Panc1 (cell line): ENCODE measurements around the gene RDH5. TPM values are rescaled to one million over a fixed set of nuclear protein-coding genes. Genes with fewer than 3 reads are reported as not detected.

Experiments
- ATAC-seq: fragments of 200-7000 bp; cut with Tn5 transposase; 2 replicates; pipeline ENCODE4 v1.9.1; 2020; ENCODE audit warnings: mild to moderate bottlenecking, moderate library complexity
- BruUV-seq: library from RNA; stranded (reverse); fragments of 400-500 nt; replicated peaks from 2 replicates; lab custom pipeline; 2021; lab: Mats Ljungman, UMichigan
- CTCF ChIA-PET: fragments of 300-600 bp; sonication (Branson Sonifier 250); formaldehyde crosslinking; loops from one replicate; lab custom pipeline; 2022; ENCODE audit warnings: antibody characterized with exemption; lab: Charles Lee
- POLR2A ChIA-PET: fragments of 300-600 bp; sonication (Branson Sonifier 250); formaldehyde crosslinking; loops from one replicate; lab custom pipeline; 2022; ENCODE audit warnings: antibody characterized with exemption; lab: Charles Lee
- DNase-seq: peaks from one replicate; pipeline ENCODE4 v3.0.0-alpha.2; 2010; ENCODE audit warnings: low read depth, low spot score
- H3K27ac ChIP-seq: 2 replicates; pipeline ENCODE4 v1.5.1; 2011; ENCODE audit warnings: mild to moderate bottlenecking, low read length, inconsistent platforms
- H3K27me3 ChIP-seq: fragments of 200-500 bp; sonication (Bioruptor generic); 2 replicates; pipeline ENCODE4 v1.6.0; 2014; ENCODE audit warnings: low read length, inconsistent platforms; ENCODE audit not compliant: control insufficient read depth, insufficient read depth
- H3K36me3 ChIP-seq: fragments of 200-500 bp; sonication (Bioruptor generic); 2 replicates; pipeline ENCODE4 v1.5.1; 2014; ENCODE audit warnings: inconsistent platforms, mild to moderate bottlenecking, low read length, moderate library complexity; ENCODE audit not compliant: control insufficient read depth, insufficient read depth
- H3K4me1 ChIP-seq: 2 replicates; pipeline ENCODE4 v1.5.1; 2011; ENCODE audit warnings: inconsistent platforms, mild to moderate bottlenecking, low read length, moderate library complexity; ENCODE audit not compliant: control insufficient read depth, insufficient read depth
- H3K4me3 ChIP-seq, 2 experiments: 2 replicates each; pipeline ENCODE4 v1.5.1; 2011 to 2012; ENCODE audit warnings: low read depth in 2 of 2, low read length in 2 of 2, mild to moderate bottlenecking in 2 of 2, inconsistent platforms in 1 of 2, moderate library complexity in 1 of 2
- H3K9me3 ChIP-seq: fragments of 200-500 bp; sonication (Bioruptor generic); 2 replicates; pipeline ENCODE4 v1.5.1; 2014; ENCODE audit warnings: low read depth, mild to moderate bottlenecking, inconsistent platforms, low read length, moderate library complexity; ENCODE audit not compliant: control insufficient read depth, insufficient read depth
- CTCF ChIP-seq: fragments of 450-650 bp; IDR thresholded peaks from 2 replicates; pipeline ENCODE4 v1.5.1; 2017; ENCODE audit warnings: mild to moderate bottlenecking
- POLR2AphosphoS5 ChIP-seq: IDR thresholded peaks from 2 replicates; pipeline ENCODE4 v1.6.1; 2012; ENCODE audit warnings: mild to moderate bottlenecking, low read depth, low read length, moderate library complexity
- SIN3A ChIP-seq: IDR thresholded peaks from 2 replicates; pipeline ENCODE4 v1.6.1; 2012; ENCODE audit warnings: low read depth, mild to moderate bottlenecking, low read length, moderate library complexity, borderline replicate concordance; ENCODE audit not compliant: insufficient read depth
- TCF7L2 ChIP-seq: IDR thresholded peaks from 2 replicates; pipeline ENCODE4 v1.6.1; 2011; ENCODE audit warnings: mild to moderate bottlenecking, low read depth, low read length, inconsistent platforms
- in situ Hi-C: cut with HindIII; loops from 2 replicates; pipeline ENCODE4 v1.10.0; 2016; ENCODE audit warnings: low sequenced_read_pairs, low pct_unique_long_range_greater_than_20kb
- intact Hi-C: fragments of 100-400 bp; cut with micrococcal nuclease; formaldehyde crosslinking; loops from one replicate; pipeline ENCODE4 v1.10.0; 2022; ENCODE audit not compliant: unreplicated experiment
- total RNA-seq: library from RNA; stranded (reverse); gene quantifications from one replicate; pipeline ENCODE4 v1.2.1, GENCODE V29; 2021; ENCODE audit not compliant: unreplicated experiment
- TF ChIP-seq, protein P1 (sequence below), 2 experiments: IDR thresholded peaks; 2 replicates each; pipeline ENCODE4 v1.6.1; 2011 to 2012; ENCODE audit warnings: low read depth in 2 of 2, control low read depth in 1 of 2, low read length in 1 of 2, mild to moderate bottlenecking in 1 of 2, moderate library complexity in 1 of 2; ENCODE audit not compliant: insufficient read depth in 1 of 2

The RDH5 gene
- total RNA-seq, 1 experiment from 2014 or later: 2.8 TPM

DNA sequence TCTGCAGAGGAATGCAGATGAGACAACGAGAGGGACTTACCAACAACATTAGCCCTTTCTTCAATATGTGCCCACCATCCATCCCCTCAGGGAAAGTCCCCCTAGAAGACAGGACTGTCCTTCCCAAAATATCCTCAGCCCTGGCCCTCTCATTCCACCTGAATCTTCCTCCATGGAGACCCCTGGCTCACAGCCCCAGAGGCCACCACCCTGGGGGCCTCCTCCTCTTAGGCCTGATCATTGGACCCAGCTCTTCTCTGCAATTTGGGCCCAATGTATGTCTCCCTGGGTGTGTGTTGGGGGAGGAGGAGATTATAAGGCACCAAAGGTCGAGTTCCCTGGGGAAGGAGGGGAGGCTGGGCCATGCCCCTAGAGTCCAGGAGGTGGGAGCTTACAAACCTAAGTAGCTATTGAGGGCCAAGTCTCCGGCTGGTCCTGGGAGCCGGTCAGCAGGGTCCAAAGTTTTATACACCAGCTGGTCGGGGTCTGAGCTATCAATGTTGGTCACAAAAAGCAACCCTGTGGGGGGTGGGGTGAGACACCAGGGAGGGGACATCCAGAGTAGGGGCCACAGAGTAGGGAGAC lies 20.6 kb upstream of the RDH5 start:
- BruUV-seq: no TSS peak
- H3K36me3 ChIP-seq: no peaks in the 10 kb centered on the region
- CTCF ChIA-PET: no interaction called here
- TF ChIP-seq SIN3A (no peak), CTCF (no peak), POLR2AphosphoS5 (no peak), TCF7L2 (no peak)
- TF ChIP-seq, protein P1, sequence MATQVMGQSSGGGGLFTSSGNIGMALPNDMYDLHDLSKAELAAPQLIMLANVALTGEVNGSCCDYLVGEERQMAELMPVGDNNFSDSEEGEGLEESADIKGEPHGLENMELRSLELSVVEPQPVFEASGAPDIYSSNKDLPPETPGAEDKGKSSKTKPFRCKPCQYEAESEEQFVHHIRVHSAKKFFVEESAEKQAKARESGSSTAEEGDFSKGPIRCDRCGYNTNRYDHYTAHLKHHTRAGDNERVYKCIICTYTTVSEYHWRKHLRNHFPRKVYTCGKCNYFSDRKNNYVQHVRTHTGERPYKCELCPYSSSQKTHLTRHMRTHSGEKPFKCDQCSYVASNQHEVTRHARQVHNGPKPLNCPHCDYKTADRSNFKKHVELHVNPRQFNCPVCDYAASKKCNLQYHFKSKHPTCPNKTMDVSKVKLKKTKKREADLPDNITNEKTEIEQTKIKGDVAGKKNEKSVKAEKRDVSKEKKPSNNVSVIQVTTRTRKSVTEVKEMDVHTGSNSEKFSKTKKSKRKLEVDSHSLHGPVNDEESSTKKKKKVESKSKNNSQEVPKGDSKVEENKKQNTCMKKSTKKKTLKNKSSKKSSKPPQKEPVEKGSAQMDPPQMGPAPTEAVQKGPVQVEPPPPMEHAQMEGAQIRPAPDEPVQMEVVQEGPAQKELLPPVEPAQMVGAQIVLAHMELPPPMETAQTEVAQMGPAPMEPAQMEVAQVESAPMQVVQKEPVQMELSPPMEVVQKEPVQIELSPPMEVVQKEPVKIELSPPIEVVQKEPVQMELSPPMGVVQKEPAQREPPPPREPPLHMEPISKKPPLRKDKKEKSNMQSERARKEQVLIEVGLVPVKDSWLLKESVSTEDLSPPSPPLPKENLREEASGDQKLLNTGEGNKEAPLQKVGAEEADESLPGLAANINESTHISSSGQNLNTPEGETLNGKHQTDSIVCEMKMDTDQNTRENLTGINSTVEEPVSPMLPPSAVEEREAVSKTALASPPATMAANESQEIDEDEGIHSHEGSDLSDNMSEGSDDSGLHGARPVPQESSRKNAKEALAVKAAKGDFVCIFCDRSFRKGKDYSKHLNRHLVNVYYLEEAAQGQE (IDR thresholded peaks at IDR 0.05; ENCODE audit: insufficient read depth in 1 of 2, low read depth in 2 of 2, low read length in 1 of 2): no peak
- in situ Hi-C loops: no loop called here
- no peaks in the 10 kb centered on the region for H3K27me3 ChIP-seq
- H3K27ac ChIP-seq: no peak overlapping the region
- no peak for DNase-seq
- no peaks in the 10 kb centered on the region for H3K9me3 ChIP-seq
- POLR2A ChIA-PET: no interaction called here
- no peaks in the 10 kb centered on the region for H3K4me1 ChIP-seq
- intact Hi-C loops: no loop called here
- no peak overlapping the region for H3K4me3 ChIP-seq
- no peak for ATAC-seq

DNA sequence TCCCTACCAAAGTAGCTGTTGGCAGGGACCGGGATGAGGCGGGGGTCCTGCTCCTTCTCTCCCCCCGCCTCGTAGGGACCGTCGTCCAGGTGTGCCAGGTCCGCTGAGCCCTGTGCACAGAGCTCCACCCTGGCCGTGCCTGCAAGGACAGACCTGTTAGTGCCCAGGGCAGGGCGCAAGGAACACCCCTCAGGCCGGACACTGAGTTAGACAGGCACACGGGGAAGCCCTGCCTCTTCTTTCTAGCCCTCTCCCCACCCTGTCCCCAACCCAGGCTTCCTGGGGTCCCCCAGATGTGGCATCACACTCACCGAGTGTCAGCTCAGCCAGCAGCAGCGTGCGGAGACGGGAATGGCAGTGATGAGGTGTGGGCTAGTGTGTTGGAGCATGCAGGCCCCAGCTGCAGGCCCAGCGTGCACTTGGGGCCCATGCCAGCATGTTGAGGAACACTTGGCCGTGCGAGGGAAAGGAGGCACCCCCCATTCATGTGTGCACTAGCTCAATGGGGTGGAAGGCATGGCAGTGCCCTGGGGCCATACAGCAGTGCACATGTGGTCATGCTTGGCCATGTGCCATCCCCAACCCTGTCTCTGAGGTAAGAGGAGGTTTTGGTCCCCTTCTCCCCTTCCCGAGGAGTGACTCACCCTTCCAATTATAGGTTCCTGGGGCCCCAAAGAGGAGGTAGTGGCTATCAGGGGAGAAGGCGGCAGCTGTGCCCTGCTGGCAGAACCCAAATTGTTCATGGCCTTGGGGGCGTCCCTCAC lies 19.8 kb upstream of the RDH5 start:
- Histone ChIP-seq H3K4me3 (no peak overlapping the region), H3K36me3 (no peaks in the 10 kb centered on the region), H3K27ac (no peak overlapping the region), H3K4me1 (no peaks in the 10 kb centered on the region), H3K27me3 (no peaks in the 10 kb centered on the region), H3K9me3 (no peaks in the 10 kb centered on the region)
- in situ Hi-C loops: no loop called here
- ATAC-seq: no peak; the same call in 1 of the 2 replicates
- ChIA-PET POLR2A (no interaction called here), CTCF (no interaction called here)
- TF ChIP-seq SIN3A: no peak
- TF ChIP-seq TCF7L2: no peak
- TF ChIP-seq, protein P1 (IDR thresholded peaks at IDR 0.05; ENCODE audit: insufficient read depth in 1 of 2, low read depth in 2 of 2, low read length in 1 of 2): no peak
- no peak for TF ChIP-seq CTCF
- no peak for TF ChIP-seq POLR2AphosphoS5
- no TSS peak for BruUV-seq
- no peak for DNase-seq
- intact Hi-C loops: no loop called here
